GM18511 (cell line): ENCODE data around the gene STAP2.
A peak's percentile ranks its signal among the peaks of the same experiment; 100 is the strongest.

Experiments
- ATAC-seq: cut with Tn5 transposase; IDR thresholded peaks from one replicate; pipeline ENCODE4 v1.9.1; 2021; ENCODE audit warnings: mild to moderate bottlenecking, moderate library complexity; ENCODE audit not compliant: unreplicated experiment

STAP2 gene, protein sequence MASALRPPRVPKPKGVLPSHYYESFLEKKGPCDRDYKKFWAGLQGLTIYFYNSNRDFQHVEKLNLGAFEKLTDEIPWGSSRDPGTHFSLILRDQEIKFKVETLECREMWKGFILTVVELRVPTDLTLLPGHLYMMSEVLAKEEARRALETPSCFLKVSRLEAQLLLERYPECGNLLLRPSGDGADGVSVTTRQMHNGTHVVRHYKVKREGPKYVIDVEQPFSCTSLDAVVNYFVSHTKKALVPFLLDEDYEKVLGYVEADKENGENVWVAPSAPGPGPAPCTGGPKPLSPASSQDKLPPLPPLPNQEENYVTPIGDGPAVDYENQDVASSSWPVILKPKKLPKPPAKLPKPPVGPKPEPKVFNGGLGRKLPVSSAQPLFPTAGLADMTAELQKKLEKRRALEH

DNA sequence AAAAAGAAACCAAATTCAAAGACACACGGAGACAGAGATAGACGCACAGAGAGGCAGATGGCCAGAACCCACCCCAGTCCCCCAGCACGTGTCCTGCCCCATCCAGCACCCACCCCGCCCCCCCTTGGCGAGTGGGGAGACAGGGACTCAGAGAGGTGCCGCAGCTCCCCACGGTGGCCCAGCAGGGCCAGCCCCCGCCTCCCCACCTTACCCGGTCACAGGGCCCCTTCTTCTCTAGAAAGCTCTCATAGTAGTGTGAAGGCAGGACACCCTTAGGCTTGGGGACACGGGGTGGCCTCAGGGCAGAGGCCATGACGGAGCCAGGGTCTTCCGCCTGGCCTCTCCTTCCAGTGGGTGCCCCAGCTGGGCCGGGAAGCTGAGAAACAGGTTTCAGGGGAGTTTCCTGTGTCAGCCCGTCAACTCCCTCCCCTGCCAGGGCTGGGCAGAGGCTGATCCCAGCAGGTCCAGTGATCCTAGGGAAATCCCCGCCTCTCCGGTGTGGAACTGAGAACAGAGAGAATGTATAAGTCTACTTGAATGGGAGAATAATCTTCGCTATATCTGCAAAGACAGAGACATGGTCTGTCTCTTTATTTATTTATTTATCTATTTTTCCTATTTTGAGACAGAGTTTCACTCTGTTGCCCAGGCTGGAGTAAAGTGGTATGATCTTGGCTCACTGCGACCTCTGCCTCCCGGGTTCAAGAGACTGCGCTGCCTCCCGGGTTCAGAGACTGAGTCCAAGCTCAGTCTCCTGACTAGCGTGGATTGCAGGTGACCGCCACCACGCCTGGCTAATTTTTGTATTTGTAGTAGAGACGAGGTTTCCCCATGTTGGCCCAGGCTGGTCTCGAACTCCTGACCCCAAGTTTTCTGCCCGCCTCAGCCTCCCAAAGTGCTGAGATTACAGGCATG is at the start of gene STAP2:
TSS of gene STAP2 (minus strand) at position 387 of the 915 bp plus-strand sequence. CDS start at position 313, 74 bp downstream.
- ATAC-seq = no peak

DNA sequence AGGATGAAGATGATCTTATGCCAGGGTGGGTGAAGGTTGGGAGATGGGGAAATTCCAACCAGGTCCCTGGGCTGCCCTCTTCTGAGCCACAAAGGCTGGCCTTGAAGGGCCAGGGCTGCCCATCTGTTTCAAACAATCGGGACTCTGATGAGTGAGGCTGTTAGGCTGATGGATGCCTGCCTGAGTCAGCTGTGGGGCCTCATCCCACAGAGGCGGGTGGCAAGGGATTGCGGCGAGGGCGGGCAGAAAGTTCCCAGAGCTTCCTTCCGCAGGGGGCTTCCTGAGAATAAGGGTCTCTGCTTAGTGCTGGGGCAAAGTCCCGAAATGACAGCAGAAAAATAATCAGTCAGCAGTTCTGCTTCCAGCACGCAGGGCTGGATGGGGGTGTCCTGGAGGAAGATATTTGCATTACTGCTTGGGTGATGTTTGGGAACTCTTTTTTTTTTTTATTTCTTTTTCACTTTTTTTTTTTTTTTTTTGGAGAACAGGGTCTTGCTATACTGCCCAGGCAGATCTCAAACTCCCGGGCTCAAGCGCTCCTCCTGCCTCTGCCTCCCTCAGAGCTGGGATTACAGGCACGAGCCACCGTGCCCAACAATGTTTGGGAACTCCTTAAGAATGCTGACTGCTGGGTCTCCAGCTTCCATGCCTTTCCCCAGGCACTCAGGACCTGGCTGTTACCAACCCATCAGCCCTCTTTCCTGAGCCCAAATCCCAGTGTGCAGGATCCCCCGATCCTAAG is 47.6 kb upstream of the STAP2 start:
- ATAC-seq = no peak

DNA sequence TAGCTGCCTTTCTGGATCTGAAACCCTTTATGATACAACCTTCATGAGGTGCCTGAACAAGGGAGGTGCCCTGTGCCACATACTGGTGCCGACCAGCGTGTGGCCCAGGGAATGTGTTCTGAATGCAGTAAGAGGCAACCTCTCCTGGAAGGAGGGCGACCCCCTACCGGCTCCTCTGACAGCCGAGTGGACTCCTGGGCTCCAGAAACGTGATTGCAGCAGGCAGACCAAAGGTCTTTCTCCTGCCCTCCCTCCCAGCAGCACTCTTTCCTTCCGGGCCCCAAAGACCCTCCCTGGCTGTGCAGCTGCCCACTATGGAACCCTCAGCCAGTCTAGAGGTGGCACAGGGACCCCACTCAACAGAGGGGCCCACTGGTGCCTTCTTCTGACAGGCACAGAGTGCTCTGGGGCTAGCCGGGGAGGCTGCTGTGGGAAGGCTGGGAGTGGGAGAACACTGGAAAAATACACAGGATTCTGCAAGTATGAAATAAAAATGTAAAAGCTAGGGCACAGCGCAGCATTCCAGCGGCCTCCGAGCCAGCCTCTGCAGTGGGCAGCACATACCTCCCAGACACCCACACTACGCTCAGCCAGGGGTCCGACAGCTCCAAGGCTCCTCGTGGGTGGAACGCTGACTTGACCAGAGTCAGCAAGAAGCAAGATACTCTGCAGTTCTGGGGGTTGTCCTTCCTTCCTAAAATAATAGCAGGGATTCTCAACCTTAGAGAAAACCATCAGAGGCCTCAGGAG is 46.8 kb upstream of the STAP2 start:
- ATAC-seq = no peak

DNA sequence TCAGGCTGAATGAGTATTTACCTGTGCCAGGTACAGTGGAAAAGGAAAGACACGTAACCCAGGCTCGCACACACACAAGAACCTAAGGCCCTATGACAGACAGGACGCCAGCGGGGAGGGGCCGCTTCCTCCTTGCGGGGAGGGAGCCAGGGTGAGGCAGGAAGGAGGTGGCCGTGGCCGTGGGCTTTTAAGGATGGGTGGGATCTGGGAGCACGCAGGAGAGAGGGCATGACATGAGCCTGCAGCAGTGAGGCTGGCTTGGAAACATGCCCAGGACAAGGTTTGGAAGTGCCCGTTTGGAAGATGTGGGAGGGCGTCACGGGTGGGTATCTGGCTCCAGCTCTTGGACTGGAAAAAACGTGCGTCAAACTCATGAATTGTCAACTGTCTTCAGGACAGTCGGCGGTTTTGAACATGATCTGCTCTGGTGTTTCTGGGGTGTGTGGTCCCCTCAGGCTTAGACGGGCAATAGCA is 41.7 kb upstream of the STAP2 start:
- no peak for ATAC-seq

GRCh38 chr19:4379383-4380253 is 41.0 kb upstream of the STAP2 start:
- ATAC-seq = peak; percentile 40

- no peak for ATAC-seq
Observed at GRCh38 chr19:4378886-4379285, 40.3 kb upstream of the STAP2 start.

GRCh38 chr19:4376991-4377781 is 38.6 kb upstream of the STAP2 start:
- ATAC-seq = no peak

DNA sequence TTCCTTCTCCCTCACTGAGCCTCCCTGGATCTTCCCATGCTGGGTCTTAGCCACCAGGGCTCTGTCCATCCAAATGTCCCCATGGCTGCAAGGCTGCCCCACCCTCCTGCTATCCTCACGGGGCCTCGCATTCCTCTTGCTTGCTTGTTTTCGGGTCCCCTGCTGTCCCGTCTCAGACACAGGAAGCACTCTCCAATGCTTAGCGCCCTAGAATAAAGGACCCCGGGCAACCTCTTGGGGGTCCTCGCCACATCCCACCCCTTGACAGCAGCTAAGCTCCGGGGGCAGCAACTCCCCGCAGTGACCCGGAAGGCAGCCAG is 38.0 kb upstream of the STAP2 start:
- no peak for ATAC-seq

GRCh38 chr19:4376028-4376670 is 37.5 kb upstream of the STAP2 start:
- ATAC-seq = no peak

GRCh38 chr19:4375164-4376027 is 36.8 kb upstream of the STAP2 start:
- ATAC-seq = no peak

- ATAC-seq = no peak
Observed at GRCh38 chr19:4374498-4375163, 36.0 kb upstream of the STAP2 start.

- ATAC-seq = no peak
Observed at GRCh38 chr19:4373601-4374497, 35.2 kb upstream of the STAP2 start.

GRCh38 chr19:4373013-4373367 is 34.4 kb upstream of the STAP2 start:
- no peak for ATAC-seq

DNA sequence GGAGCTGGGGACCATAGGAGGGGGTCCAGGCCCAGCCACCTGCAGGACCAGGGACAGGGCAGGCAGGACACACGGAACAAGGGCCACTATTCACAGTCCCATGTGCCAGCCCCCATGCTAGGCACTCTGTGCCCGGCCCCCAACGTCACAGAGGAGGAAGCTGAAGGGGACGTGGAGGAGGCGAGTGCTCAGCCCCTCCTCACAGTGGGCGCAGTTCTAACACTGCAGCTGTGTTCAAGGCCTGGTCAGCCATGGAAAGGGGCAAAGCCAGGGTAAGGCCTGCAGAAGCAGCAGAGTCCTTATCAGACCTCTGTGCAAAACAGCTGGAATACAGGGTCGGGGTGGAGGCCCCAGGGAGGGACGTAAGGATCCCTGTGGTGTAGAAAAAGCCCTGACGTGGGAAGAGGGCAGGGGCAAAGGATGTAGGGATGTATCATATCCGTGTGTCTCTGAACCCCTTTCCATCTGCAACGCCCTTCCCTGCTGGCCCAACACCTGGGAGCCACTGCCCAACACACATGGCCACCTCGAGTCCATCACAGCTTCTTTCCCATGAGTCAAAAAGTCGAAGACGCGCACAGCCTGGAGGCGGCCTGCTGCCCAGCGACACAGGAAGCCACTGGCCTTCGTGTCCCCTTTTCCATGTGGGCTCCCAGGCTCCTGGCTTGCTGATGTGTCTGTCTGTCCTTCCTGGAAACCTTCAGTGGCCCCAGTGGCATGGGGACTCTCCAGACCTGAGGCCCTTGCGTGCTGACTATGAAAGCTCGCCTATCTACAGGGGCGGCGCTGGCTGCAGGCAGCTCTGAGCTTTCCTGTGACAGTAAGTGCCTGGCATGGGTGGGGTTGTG is 33.8 kb upstream of the STAP2 start:
- ATAC-seq = no peak
